Measurements from ENCODE around the gene SLC25A24. TPM values are rescaled to one million over a fixed set of nuclear protein-coding genes. Genes with fewer than 3 reads are reported as not detected.

The SLC25A24 gene
- total and polyA plus RNA-seq, 9 of the 15 experiments (the other 6 are each of a cell fraction or from before 2014, with no cell fraction given), result 6.9 to 34.9 (median 25.4) TPM

DNA sequence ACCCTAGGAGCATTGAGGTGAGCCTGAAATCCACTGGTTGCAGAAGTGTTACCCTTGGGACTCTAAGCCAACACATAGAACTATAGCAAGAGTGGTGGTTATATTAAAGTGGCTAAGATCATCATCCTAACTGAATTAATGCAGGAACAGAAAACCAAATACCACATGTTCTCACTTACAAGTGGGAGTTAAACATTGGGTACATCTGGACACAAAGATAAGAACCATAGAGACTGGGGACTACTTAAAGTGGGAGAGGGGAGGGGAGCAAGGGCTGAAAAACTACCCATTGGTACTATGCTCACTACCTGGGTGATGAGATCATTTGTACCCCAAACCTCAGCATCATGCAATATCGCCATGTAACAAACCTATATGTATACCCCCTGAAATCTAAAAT lies 100.0 kb downstream of the SLC25A24 start (continued):
- TF ChIP-seq, protein P1, sequence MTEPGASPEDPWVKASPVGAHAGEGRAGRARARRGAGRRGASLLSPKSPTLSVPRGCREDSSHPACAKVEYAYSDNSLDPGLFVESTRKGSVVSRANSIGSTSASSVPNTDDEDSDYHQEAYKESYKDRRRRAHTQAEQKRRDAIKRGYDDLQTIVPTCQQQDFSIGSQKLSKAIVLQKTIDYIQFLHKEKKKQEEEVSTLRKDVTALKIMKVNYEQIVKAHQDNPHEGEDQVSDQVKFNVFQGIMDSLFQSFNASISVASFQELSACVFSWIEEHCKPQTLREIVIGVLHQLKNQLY (CRISPR knock-in tag; conservative IDR thresholded peaks at IDR 0.05), result no peak
- no peak for TF ChIP-seq TSC22D4 (tag; IDR thresholded peaks at IDR 0.05)
- TF ChIP-seq HMGN3 (IDR thresholded peaks at IDR 0.05; ENCODE audit: borderline replicate concordance, extremely low read depth, insufficient read length, low read depth, low read length), result no peak
- TF ChIP-seq FOXM1 (IDR thresholded peaks at IDR 0.05; ENCODE audit: low read depth), result peak; percentile 32; the same call in 1 of the 2 replicates
- TF ChIP-seq FOXM1 (CRISPR knock-in tag; IDR thresholded peaks at IDR 0.05; ENCODE audit: low read depth), result no peak
- no peak for TF ChIP-seq ZNF780A (CRISPR knock-in tag; IDR thresholded peaks at IDR 0.05)
- peak; percentile 48 for TF ChIP-seq FOSL1 (tag; conservative IDR thresholded peaks at IDR 0.05)
- TF ChIP-seq KLF16 (IDR thresholded peaks at IDR 0.05), result peak; percentile 70; the same call in 1 of the 2 replicates
- TF ChIP-seq ZNF24 (IDR thresholded peaks at IDR 0.05), result peak; percentile 94
- no peak for TF ChIP-seq SAP30 (IDR thresholded peaks at IDR 0.05; ENCODE audit: borderline replicate concordance, insufficient read depth, low read depth, low read length, poor library complexity, severe bottlenecking)
- TF ChIP-seq COPS2 (conservative IDR thresholded peaks at IDR 0.05), result no peak
- TF ChIP-seq NEUROD1 (IDR thresholded peaks at IDR 0.05; ENCODE audit: borderline replicate concordance, low read depth, low read length, partially characterized antibody), result peak; percentile 29
- TF ChIP-seq TRIM24 (IDR thresholded peaks at IDR 0.05), result 0 out of 4 replicates have a peak, but pooled peaks of 1 of the 2 experiments have one; percentile 32
- TF ChIP-seq CHD4 (IDR thresholded peaks at IDR 0.05; ENCODE audit: insufficient read depth, insufficient replicate concordance, low read depth, low read length, poor library complexity, severe bottlenecking), result no peak
- peak; percentile 87 for TF ChIP-seq TAL1 (IDR thresholded peaks at IDR 0.05)
- no peak for TF ChIP-seq FOXK2 (conservative IDR thresholded peaks at IDR 0.05 in 1 of 2, IDR thresholded peaks at IDR 0.05 in 1 of 2; ENCODE audit: low read depth in 2 of 2)
- 0 out of 2 replicates have a peak, but pooled peaks have one; percentile 28 for TF ChIP-seq POLR2AphosphoS5 (IDR thresholded peaks at IDR 0.05; ENCODE audit: control insufficient read depth, insufficient read depth, low read depth, low read length)
- no peak for TF ChIP-seq PHF20 (IDR thresholded peaks at IDR 0.05; ENCODE audit: partially characterized antibody)
- TF ChIP-seq MTA1 (IDR thresholded peaks at IDR 0.05; ENCODE audit: borderline replicate concordance), result no peak
- TF ChIP-seq HNRNPLL (IDR thresholded peaks at IDR 0.05; ENCODE audit: low read depth, low read length, poor library complexity, severe bottlenecking), result no peak
- no peak for TF ChIP-seq NR2C2 (CRISPR knock-in tag; IDR thresholded peaks at IDR 0.05)
- TF ChIP-seq NR2C2 (tag; IDR thresholded peaks at IDR 0.05), result no peak
- no peak for TF ChIP-seq ZNF551 (CRISPR knock-in tag; IDR thresholded peaks at IDR 0.05)
- TF ChIP-seq MCM7 (IDR thresholded peaks at IDR 0.05), result no peak
- no peak for TF ChIP-seq MXD1 (CRISPR knock-in tag; IDR thresholded peaks at IDR 0.05; ENCODE audit: borderline replicate concordance, poor library complexity, severe bottlenecking)

Data from K562 (cell line).